Neural cell (in vitro differentiated cells): ENCODE results near the gene NDUFA6.
"Not testable (repeated sequence)": the region's sequence is repeated elsewhere in the genome, so short reads cannot be mapped to it uniquely, and the experiment has no call there.

Source experiments
- POLR2AphosphoS5 ChIP-seq: IDR thresholded peaks from 2 replicates; pipeline ENCODE4 v1.6.1; 2012
- TAF1 ChIP-seq: IDR thresholded peaks from 2 replicates; pipeline ENCODE4 v1.6.1; 2012; ENCODE audit warnings: low read depth
- TF ChIP-seq, protein P1 (sequence below): fragments of 450-650 bp; IDR thresholded peaks from 2 replicates; pipeline ENCODE4 v1.5.1; 2014; ENCODE audit warnings: antibody characterized with exemption, mild to moderate bottlenecking, moderate library complexity; ENCODE audit not compliant: poor library complexity, severe bottlenecking
- TF ChIP-seq, protein P2 (sequence below): IDR thresholded peaks from 2 replicates; pipeline ENCODE4 v1.6.1; 2012; ENCODE audit warnings: borderline replicate concordance

DNA sequence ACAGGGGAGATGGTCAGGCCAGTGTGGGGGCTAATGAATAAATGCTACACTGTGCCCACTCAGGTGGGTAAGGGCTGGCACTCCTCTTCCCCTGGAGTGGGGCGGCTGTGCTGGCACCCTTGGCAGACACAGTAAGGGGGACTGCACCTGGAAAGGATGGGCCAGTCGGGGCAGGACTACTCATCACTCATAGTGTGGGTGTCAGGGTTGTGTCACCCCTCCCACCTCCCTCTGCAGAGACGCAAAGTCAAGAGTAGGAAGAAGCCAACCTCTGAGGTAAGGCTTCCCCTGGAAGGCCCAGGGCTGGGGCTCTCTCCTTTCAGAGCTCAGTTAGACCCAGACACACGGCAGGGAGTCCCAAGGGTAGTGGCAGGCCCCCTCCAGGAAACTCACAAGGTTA is 33.0 kb upstream of the NDUFA6 start:
- TF ChIP-seq POLR2AphosphoS5, TAF1: not testable (repeated sequence)
- TF ChIP-seq, protein P1, sequence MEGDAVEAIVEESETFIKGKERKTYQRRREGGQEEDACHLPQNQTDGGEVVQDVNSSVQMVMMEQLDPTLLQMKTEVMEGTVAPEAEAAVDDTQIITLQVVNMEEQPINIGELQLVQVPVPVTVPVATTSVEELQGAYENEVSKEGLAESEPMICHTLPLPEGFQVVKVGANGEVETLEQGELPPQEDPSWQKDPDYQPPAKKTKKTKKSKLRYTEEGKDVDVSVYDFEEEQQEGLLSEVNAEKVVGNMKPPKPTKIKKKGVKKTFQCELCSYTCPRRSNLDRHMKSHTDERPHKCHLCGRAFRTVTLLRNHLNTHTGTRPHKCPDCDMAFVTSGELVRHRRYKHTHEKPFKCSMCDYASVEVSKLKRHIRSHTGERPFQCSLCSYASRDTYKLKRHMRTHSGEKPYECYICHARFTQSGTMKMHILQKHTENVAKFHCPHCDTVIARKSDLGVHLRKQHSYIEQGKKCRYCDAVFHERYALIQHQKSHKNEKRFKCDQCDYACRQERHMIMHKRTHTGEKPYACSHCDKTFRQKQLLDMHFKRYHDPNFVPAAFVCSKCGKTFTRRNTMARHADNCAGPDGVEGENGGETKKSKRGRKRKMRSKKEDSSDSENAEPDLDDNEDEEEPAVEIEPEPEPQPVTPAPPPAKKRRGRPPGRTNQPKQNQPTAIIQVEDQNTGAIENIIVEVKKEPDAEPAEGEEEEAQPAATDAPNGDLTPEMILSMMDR: not testable (repeated sequence)
- TF ChIP-seq, protein P2, sequence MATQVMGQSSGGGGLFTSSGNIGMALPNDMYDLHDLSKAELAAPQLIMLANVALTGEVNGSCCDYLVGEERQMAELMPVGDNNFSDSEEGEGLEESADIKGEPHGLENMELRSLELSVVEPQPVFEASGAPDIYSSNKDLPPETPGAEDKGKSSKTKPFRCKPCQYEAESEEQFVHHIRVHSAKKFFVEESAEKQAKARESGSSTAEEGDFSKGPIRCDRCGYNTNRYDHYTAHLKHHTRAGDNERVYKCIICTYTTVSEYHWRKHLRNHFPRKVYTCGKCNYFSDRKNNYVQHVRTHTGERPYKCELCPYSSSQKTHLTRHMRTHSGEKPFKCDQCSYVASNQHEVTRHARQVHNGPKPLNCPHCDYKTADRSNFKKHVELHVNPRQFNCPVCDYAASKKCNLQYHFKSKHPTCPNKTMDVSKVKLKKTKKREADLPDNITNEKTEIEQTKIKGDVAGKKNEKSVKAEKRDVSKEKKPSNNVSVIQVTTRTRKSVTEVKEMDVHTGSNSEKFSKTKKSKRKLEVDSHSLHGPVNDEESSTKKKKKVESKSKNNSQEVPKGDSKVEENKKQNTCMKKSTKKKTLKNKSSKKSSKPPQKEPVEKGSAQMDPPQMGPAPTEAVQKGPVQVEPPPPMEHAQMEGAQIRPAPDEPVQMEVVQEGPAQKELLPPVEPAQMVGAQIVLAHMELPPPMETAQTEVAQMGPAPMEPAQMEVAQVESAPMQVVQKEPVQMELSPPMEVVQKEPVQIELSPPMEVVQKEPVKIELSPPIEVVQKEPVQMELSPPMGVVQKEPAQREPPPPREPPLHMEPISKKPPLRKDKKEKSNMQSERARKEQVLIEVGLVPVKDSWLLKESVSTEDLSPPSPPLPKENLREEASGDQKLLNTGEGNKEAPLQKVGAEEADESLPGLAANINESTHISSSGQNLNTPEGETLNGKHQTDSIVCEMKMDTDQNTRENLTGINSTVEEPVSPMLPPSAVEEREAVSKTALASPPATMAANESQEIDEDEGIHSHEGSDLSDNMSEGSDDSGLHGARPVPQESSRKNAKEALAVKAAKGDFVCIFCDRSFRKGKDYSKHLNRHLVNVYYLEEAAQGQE: not testable (repeated sequence)
